Ovary (tissue), 1 donor: ENCODE measurements around the gene SLIT3.

ENCODE experiments used
- EP300 ChIP-seq: sonication (generic); formaldehyde crosslinking; IDR thresholded peaks from one replicate; pipeline ENCODE4 v1.6.1; 2017; ENCODE audit warnings: antibody characterized with exemption
- POLR2A ChIP-seq: fragments of 450-650 bp; IDR thresholded peaks from one replicate; pipeline ENCODE4 v1.6.1; 2017; ENCODE audit warnings: antibody characterized with exemption, mild to moderate bottlenecking, moderate library complexity

DNA sequence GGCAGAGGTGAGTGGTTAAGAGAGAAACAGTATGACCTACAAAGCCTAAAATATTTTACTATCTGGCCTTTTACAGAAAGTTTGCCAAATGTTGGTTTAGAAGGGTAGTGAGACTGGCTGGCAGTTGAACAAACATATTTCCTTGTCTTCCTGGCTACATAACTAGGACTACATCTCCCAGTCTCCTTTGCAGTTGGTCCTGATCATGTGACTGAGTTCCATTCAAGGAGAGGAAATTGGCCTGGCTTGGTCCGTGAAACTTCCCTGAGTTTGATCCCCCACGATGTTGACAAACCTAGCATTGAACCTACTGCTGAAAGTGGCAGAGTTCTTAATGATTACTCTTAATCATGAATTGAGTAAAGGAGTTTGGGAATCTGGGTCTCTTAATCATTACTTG lies 280.8 kb downstream of the SLIT3 start:
- no peak for TF ChIP-seq EP300
- TF ChIP-seq POLR2A: no peak
